Urothelium cell line (cell line): ENCODE results near the gene CBX5.
"Not testable (repeated sequence)": the region's sequence is repeated elsewhere in the genome, so short reads cannot be mapped to it uniquely, and the experiment has no call there.

ENCODE experiments used
- DNase-seq: peaks from one replicate; pipeline ENCODE4 v3.0.0; 2011; ENCODE audit warnings: low spot score, mixed read lengths
- FAIRE-seq: peaks from 2 replicates; lab custom pipeline; 2011; peaks lifted over from hg19 to GRCh38; lab: Jason Lieb, UNC

Gene CBX5

GRCh38 chr12:54229624-54230212 is 50.2 kb downstream of the CBX5 start:
- peak; percentile 59 for FAIRE-seq
- peak; percentile 82 for DNase-seq

GRCh38 chr12:54228471-54228870 is 51.5 kb downstream of the CBX5 start:
- no peak for DNase-seq
- FAIRE-seq, result no peak

- not testable (repeated sequence) for FAIRE-seq, DNase-seq
Observed at GRCh38 chr12:54227927-54228326, 52.0 kb downstream of the CBX5 start.

- FAIRE-seq (no peak), DNase-seq (no peak)
Observed at GRCh38 chr12:54227376-54227775, 52.5 kb downstream of the CBX5 start.

GRCh38 chr12:54225666-54226065 is 54.3 kb downstream of the CBX5 start:
- no peak for DNase-seq
- FAIRE-seq, result no peak

GRCh38 chr12:54222609-54223008 is 57.3 kb downstream of the CBX5 start:
- DNase-seq (peak; percentile 66), FAIRE-seq (no peak)

- DNase-seq (no peak), FAIRE-seq (no peak)
Observed at GRCh38 chr12:54221402-54221984, 58.4 kb downstream of the CBX5 start.

- no peak for FAIRE-seq
Observed at GRCh38 chr12:54220567-54220966, 59.4 kb downstream of the CBX5 start.

GRCh38 chr12:54220092-54220557 is 59.8 kb downstream of the CBX5 start:
- no peak for FAIRE-seq

More at GRCh38 chr12:54220567-54220966, 59.4 kb downstream of the CBX5 start:
- DNase-seq, result no peak

GRCh38 chr12:54217774-54218241 is 62.1 kb downstream of the CBX5 start:
- DNase-seq (no peak), FAIRE-seq (no peak)

More at GRCh38 chr12:54220092-54220557, 59.8 kb downstream of the CBX5 start:
- DNase-seq, result peak; percentile 65

- FAIRE-seq (no peak), DNase-seq (peak; percentile 85)
Observed at GRCh38 chr12:54216797-54217661, 62.9 kb downstream of the CBX5 start.

- no peak for DNase-seq
- FAIRE-seq, result no peak
Observed at GRCh38 chr12:54215989-54216796, 63.7 kb downstream of the CBX5 start.

GRCh38 chr12:54214553-54215406 is 65.1 kb downstream of the CBX5 start:
- FAIRE-seq (no peak), DNase-seq (peak; percentile 91)

GRCh38 chr12:54213079-54213478 is 66.8 kb downstream of the CBX5 start:
- DNase-seq (no peak), FAIRE-seq (no peak)

- no peak for DNase-seq
- FAIRE-seq, result no peak
Observed at GRCh38 chr12:54211920-54212319, 68.0 kb downstream of the CBX5 start.

GRCh38 chr12:54210400-54210790 is 69.5 kb downstream of the CBX5 start:
- no peak for DNase-seq

GRCh38 chr12:54208591-54208990 is 71.3 kb downstream of the CBX5 start:
- no peak for FAIRE-seq
- no peak for DNase-seq

More at GRCh38 chr12:54210400-54210790, 69.5 kb downstream of the CBX5 start:
- FAIRE-seq, result no peak

GRCh38 chr12:54207539-54208294 is 72.2 kb downstream of the CBX5 start:
- DNase-seq, result peak; percentile 86
- FAIRE-seq, result peak; percentile 20

GRCh38 chr12:54206791-54207190 is 73.1 kb downstream of the CBX5 start:
- no peak for FAIRE-seq

More at GRCh38 chr12:54206791-54207190, 73.1 kb downstream of the CBX5 start:
- no peak for DNase-seq
